ENCODE measurements around the gene RAB11FIP5. TPM values are rescaled to one million over a fixed set of nuclear protein-coding genes. Genes with fewer than 3 reads are reported as not detected.

The RAB11FIP5 gene
- total and polyA plus RNA-seq, 9 donors = 16.1 to 57.3 (median 25.0) TPM

GRCh38 chr2:73107211-73107926 is 5.4 kb downstream of the RAB11FIP5 start:
- H3K27me3 ChIP-seq = no peaks in the 10 kb centered on the region
- DNase-seq = no peak
- 62 to 75% (median 65%) methylated on average over 10 to 12 of the region's 12 CpGs for WGBS, 3 donors
- no peak overlapping the region for H3K27ac ChIP-seq
- no peaks in the 10 kb centered on the region for H3K36me3 ChIP-seq
- no peak for TF ChIP-seq CTCF (IDR thresholded peaks at IDR 0.05)
- no peak for TF ChIP-seq EP300 (IDR thresholded peaks at IDR 0.05)
- TF ChIP-seq POLR2A (IDR thresholded peaks at IDR 0.05) = no peak
- intact Hi-C loops (cut with DNase I) = no loop called here
- no peak overlapping the region for H3K4me3 ChIP-seq
- H3K4me1 ChIP-seq (ENCODE audit: insufficient read depth) = peaks cover 16% of the 10 kb centered on the region
- H3K9me3 ChIP-seq = no peaks in the 10 kb centered on the region

- peaks cover 16% of the 10 kb centered on the region for H3K4me1 ChIP-seq (ENCODE audit: insufficient read depth)
- no peak overlapping the region for H3K4me3 ChIP-seq
- 83 to 94% (median 83%) methylated on average over 3 of the region's 3 CpGs for whole genome bisulfite sequencing, 3 donors
- no peaks in the 10 kb centered on the region for H3K27me3 ChIP-seq
- intact Hi-C loops (cut with DNase I) = no loop called here
- no peaks in the 10 kb centered on the region for H3K36me3 ChIP-seq
- no peaks in the 10 kb centered on the region for H3K9me3 ChIP-seq
- TF ChIP-seq EP300 (IDR thresholded peaks at IDR 0.05) (no peak), POLR2A (IDR thresholded peaks at IDR 0.05) (no peak), CTCF (IDR thresholded peaks at IDR 0.05) (no peak)
- no peak for DNase-seq
- H3K27ac ChIP-seq = no peak overlapping the region
Observed at GRCh38 chr2:73106791-73107190, 6.0 kb downstream of the RAB11FIP5 start.

GRCh38 chr2:73105511-73105971 is 7.2 kb downstream of the RAB11FIP5 start:
- no peak for DNase-seq
- Histone ChIP-seq H3K36me3 (no peaks in the 10 kb centered on the region), H3K9me3 (no peaks in the 10 kb centered on the region), H3K4me3 (no peak overlapping the region), H3K27ac (no peak overlapping the region), H3K27me3 (no peaks in the 10 kb centered on the region), H3K4me1 (ENCODE audit: insufficient read depth) (peaks cover 9% of the 10 kb centered on the region)
- intact Hi-C loops (cut with DNase I) = no loop called here
- TF ChIP-seq POLR2A (IDR thresholded peaks at IDR 0.05) (no peak), CTCF (IDR thresholded peaks at IDR 0.05) (no peak), EP300 (IDR thresholded peaks at IDR 0.05) (no peak)
- 92 to 100% (median 95%) methylated on average over 2 of the region's 2 CpGs for WGBS, 3 donors

GRCh38 chr2:73104933-73105332 is 7.8 kb downstream of the RAB11FIP5 start:
- Histone ChIP-seq H3K9me3 (no peaks in the 10 kb centered on the region), H3K4me3 (no peak overlapping the region), H3K36me3 (no peaks in the 10 kb centered on the region), H3K27ac (no peak overlapping the region), H3K27me3 (no peaks in the 10 kb centered on the region), H3K4me1 (ENCODE audit: insufficient read depth) (peaks cover 9% of the 10 kb centered on the region)
- TF ChIP-seq POLR2A (IDR thresholded peaks at IDR 0.05) (no peak), EP300 (IDR thresholded peaks at IDR 0.05) (no peak), CTCF (IDR thresholded peaks at IDR 0.05) (no peak)
- WGBS, 3 donors = 92 to 98% (median 93%) methylated on average over 3 of the region's 3 CpGs
- intact Hi-C loops (cut with DNase I) = loop anchor here in 1 of 4 donors (5.0 kb wide), 1 partner anchor 47 kb away; no protein-coding TSS in a partner anchor
- no peak for DNase-seq
